ENCODE results near the gene ELAVL3.

The ELAVL3 gene

GRCh38 chr19:11480715-11481533 is at the start of gene ELAVL3:
TSS of gene ELAVL3 (minus strand) at chr19:11481046. CDS start at chr19:11480608, 438 bp downstream.
- no peak for DNase-seq

DNA sequence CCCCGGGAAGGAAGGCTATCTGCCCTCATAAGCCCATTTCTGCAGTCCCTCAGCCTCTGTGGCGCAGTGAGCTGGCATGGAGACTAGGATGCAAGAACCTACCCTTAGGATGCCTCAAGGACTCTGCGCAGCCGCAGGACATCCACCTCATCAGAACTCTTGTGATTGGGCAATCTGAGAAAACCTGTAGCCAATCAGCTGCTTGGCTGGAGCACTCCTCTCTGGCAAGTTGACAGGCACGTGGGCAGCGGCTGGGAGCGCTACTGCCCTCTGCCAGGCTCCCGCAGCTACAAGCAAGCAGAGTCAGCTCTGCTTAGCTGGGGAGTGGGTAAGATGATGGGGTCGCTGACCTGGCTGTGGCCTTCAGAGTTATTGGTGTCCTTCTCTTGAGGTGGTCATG is 49.6 kb upstream of the ELAVL3 start:
- DNase-seq = peak; percentile 71

DNA sequence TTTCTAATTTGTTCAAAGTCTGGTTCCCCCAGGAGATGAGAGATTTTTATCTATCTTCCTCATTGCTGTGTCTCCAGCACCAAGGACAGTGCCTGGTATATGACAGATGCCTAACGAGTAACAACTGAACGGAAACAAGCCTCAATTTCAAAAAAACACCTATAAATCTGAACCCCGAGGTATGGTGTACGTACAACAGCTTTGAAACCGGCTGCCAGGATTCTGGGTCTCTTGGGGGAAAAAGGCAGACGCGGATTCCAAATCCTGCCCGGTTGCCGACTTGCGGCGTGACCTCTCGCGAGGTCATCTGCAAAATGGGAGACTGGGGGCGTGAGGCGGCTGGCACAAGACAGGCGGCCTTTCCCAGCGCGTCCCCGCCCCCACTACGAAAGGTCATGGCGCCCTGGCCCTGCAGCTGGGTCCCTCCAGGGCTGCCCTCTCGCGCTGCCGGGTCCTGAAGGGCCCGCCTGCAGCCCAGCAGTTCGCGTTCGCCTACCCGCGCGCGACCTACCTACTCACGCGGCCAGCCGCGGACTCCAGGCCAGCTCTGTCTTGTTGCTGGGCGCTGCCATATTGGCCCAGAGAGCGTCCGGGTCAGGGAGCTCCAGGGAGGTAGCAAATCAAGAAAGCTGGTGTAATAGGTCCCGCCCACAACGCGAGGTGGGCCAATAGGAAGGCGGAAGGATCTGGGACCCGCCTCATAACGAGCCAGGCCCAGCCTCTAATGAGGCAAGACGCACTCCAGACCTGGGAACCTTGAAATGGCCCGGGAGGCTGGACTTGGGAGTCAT is 47.9 kb upstream of the ELAVL3 start, which contains the start of gene ECSIT:
Gene ECSIT, minus strand, starts transcription at position 584 of the 791 bp plus-strand sequence. CDS start 9,964 bp downstream, outside the sequence.
- DNase-seq = peak; percentile 98

DNA sequence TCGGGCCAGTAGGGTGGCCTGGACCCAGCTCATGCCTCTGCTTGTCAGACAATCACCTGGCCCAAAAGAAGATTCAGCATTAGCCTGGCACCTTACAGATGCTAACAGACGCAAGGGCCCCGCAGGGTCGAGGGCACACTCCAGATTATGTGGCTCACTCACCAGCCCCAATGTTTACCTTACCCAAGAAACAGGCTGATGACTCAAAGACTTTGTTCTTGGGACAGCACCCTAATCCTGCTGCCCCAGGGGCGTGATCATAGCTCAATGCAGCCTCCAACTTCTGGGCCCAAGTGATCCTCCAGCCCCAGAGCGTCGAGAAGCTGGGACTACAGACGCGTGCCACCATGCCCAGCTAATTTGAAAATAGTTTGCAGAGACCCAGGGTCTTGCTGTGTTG is 38.3 kb upstream of the ELAVL3 start:
- no peak for DNase-seq

DNA sequence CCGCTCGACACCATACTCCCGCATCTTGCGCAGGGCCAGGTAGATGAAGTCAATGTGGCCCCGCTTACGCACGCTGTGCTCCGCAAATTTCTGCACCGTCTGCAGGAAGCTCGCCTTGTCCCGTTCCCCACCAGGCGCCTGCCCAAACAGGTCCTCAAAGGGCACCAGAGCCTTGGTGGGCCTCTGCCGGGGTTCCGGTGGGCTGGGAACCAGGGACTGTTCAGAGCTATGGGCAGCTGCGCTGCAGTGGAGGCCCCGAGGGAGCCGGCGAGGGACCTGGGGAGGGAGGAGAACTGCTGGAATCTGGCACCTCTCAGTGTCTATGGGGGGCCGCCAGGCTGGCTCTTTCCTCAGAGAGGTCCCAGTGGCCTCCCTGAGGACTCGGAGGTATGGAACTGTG is 33.1 kb upstream of the ELAVL3 start:
- no peak for DNase-seq

GRCh38 chr19:11510444-11510843 is 29.6 kb upstream of the ELAVL3 start:
- DNase-seq = no peak

DNA sequence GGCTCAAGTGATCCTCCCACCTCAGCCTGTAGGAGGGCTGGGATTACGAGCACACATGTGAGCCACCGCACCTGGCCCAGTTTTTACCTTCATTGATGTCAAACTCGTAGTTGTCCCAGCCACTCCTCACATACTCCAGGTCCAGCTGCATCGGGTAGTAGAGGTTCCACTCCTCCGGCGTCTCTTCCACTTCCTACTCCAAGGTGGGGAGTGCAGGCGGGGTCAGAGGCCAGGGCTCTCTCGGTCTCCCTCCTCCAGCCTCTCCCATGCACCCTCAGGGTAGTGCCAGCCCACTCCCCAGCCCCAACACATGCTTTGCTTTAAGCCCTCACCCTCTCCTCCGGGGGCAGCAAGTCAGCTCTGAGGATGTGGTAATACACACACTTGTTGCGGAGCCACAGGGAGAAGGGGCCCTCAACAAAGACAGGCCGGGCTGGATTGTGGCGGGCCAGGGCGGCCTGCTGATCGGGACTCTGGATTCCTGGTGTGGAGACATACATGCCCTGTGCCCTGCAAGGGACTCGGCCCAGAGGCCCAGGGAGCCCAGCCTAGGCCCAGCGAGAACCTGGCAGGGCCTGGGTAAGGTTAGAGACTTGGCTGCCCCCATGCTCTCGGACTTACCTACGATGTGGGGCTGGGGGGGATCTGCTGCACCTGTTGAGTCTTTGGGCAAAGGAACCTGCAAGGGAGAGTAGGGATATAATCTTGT is 26.7 kb upstream of the ELAVL3 start:
- no peak for DNase-seq

GRCh38 chr19:11506967-11507366 is 26.1 kb upstream of the ELAVL3 start:
- DNase-seq = no peak

DNA sequence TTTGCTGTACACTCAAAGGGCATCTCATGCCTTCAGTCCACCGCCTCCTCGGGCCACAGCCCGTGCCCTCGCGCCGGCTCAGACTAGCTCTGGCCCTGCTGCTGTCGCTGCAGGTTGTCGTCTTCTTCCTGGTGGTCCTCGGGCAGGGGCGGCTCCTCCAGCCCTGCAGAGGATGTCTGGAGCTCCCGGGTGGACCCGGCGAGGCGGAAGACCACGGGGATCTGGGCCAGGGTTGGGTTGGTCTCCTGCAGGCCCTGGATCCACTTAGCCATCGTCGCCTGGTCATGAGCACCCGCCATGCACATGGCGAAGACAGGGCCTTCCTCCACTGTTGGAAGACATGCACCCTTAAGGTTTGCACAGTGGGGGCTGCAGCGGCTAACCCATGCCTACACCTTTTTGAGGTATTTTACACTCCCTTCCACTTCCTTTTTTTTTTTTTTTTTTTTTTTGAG is 25.3 kb upstream of the ELAVL3 start:
- no peak for DNase-seq

DNA sequence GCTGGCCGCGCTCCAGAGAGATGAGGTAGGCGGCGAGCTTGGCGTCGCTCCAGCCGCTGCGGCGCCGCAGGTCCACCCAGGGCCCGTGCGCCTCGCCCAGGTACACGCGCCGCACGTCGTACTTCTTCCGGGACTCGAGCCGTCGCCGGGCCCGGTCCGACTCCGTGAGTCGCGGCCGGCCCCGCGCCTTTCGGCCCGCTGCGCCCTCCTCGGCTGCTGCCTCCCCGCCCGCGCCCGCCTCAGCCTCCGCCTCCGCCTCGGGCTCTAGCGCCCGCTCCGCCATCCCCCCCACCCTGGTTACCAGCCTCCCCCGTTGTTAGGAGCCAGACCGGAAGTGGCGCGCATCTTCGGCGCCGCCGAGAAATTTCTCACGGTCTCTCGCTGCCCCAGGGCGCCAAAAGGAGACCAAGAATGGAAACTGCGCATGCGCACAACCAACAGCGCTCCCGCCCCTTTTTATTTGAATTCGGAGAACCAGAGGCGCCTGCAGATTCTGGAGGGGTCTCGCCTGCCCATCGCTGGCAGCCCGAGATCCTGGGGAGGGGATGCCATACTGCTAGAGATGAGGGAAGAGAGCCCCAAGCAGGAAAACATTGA is 24.8 kb upstream of the ELAVL3 start, which contains the start of gene ZNF653:
Gene ZNF653, minus strand, starts transcription at position 336 of the 597 bp plus-strand sequence. Its CDS starts 53 bp downstream, at position 283.
- DNase-seq = peak; percentile 96

DNA sequence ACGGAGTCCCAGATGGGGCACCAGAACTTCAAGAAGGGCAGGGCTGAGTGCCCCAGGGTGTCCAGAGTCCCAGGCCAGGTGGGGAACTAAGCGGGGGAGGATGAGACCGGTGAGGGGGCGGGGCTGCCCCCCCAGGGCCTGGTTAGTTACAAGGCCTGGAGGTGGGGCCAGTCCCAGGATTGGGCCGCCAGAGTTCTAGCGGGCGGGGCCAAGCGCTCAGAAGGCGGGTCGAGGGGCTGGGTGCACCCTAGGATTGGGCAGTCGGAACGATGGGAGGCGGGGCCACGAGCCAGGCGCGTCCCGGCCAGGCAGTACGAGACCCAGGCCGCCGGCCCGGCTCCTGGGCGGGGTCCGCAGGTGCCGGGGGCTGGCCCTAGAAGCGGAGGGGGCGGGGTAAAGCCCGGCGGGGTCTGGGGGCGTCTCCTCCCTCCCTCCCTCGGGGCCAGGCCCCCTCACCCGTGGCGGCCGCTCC is 24.2 kb upstream of the ELAVL3 start:
- DNase-seq = peak; percentile 98

- no peak for DNase-seq
These were observed 23.7 kb upstream of the ELAVL3 start for GRCh38 chr19:11504502-11505031.

- no peak for DNase-seq
These were observed 19.1 kb upstream of the ELAVL3 start for GRCh38 chr19:11499890-11500420.

DNA sequence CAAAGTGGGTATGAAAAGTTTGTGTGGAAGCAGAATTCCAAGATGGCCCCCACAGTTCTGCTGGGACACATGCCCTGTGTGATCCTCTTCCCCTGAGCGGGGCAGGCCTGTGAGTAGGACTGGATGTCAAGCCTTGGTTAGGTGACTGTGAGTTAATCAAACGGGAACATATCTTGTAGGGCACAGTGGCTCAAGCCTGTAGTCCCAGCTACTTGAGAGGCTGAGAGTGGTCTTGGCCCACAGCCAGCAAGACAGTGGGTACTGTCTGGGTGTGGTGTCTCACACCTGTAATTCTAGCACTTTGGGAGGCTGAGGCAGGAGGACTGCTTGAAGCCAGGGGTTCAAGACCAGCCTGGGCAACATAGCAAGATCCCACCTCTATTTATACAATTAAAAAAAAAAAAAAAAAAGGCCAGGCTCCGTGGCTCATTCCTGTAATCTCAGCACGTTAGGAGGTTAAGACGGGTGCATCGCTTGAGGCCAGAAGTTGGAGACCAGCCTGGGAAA is 18.4 kb upstream of the ELAVL3 start:
- no peak for DNase-seq

DNA sequence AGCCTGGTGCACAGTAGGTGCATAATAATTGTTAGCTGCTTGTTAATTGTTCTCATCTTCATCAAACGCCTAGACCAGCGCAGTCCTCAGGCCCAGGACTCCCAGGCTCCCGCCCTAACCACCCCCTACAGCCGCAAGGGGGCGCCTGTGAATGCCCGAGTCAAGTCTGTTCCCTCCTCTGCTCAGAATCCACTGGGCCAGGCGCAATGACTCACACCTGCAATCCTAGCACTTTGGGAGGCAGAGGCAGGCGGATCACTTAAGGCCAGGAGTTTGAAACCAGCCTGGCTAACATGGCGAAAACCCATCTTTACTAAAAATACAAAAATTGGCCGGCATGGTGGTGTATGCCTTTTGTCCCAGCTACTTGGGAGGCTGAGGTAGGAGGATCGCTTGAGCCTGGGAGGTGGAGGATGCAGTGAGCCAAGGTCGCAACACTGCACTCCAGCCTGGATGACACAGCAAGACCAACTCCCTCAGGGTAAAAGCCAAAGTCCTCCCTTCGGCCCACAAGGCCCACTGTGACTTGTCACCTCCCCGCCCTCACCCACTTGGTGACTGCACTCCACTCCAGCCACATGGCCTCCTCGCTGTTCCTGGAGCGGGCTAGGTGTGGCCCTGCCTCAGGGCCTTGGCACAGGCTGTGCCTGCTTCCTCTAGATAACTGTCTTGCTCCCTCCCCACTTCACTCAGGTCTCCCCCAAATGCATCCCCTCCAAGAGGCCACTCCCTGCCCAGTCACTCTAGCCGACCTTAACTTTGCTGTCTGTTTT is 15.7 kb upstream of the ELAVL3 start:
- DNase-seq = peak; percentile 77

GRCh38 chr19:11495885-11496284 is 15.0 kb upstream of the ELAVL3 start:
- DNase-seq = no peak

DNA sequence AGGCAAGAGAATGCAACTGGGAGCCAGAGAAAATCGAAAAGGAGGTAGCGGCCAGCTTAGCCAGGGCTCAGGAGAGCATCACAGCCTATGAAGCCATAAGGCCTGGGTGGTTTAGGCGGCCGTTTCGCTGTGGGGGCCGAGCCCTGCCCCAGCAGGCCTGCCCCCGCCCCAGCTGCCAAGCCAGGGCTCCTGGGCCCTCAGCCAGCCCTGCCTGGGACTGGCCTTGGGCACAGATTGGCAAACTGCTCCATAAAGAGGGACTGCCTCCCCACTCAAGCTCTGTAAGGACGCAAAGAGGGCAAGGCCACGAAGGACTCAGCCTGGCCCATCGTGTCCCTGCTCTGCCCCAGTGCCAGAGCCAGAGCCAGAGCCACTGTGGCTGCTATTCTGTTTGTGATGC is 14.6 kb upstream of the ELAVL3 start:
- DNase-seq = no peak

DNA sequence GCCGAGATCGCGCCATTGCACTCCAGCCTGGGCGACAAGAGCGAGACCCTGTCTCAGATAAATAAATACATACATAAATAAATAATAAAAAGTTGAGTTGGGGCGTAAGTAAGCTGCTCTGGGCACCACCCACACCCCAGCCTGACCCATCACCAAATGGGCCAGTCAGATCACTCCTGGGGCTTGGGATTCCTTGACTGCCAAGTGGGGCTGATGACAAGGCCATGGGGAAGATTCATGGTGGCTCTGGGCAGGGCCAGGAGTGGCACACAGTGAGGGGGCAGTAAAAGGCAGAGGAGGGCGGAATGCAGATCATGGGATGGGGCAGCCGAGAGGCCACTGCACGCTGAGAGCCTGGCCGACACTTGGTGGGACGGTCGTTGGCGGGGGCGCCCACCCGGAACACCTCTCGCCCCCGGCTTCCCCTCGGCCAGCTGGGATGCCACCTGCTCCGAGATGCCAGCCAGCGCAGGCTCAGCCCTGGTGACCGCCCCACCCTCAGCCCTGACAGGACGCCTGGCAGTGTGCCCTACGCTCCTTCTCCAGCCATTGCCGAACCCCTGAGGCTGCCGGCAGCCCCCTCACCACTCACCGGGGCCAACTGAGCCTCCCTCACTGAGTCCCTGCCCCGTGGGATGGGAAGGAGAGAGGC is 13.9 kb upstream of the ELAVL3 start:
- DNase-seq = no peak

- no peak for DNase-seq
These were observed 8.5 kb upstream of the ELAVL3 start for GRCh38 chr19:11489378-11489777.
